8988T (cell line): ENCODE results near the gene DDX56.

Experiments
- DNase-seq: peaks from one replicate; pipeline ENCODE4 v3.0.0; 2011

DDX56 gene

DNA sequence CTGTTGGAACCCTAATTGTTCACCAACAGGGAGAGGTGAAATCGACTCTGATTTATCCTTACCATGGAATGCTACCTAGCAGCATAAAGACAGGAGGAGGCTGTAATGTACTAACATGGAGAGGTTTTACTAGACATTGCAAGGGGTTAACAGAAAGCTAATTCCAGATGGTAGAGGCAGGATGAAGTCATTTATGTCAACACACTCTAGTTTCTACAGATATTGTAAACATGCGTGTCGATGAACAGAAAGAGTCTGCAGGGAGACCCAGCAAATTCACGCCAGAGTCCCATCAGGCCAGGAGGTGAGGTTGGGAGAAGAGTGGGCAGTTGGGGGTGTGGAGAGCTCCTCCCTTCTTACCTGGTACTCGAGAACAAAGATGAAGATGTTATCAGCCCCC is 39.6 kb downstream of the DDX56 start:
- no peak for DNase-seq

DNA sequence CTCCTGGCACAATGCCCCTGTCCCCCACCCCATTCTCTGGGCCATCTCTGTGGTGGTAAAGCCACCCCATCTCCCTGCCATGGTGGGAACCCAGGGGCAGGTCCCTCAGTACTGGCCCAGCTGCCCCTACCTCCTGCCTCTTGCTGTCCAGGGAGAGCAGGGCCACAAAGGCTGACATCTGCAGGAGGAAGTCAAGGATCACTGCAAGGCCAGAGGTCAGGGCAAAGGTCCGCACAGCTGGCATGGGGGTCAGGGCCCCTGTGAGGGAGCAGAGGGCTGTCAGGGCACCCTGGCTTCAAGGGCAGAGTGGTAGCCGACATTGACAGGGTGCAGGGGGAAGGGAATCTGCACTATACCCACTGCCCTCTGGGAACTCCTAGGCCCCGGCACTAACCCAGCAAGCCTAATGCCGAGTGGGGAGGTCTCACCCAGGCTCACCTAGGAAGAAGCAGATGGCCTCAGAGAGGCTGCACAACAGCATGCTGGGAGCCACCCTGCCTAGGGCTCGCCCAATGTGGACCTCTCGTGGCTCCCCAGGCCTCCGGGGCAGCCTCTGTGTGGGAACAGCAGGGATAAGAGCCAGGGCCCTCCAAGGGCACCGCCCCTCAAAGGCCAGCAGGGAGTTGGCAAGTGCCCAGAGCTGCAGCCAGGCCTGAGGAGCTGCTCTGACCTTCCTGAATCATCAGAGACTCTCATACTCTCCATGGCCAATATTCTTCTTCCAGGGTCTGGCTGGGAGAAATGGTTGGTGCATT is 40.2 kb downstream of the DDX56 start:
- DNase-seq, result no peak

- no peak for DNase-seq
Observed at GRCh38 chr7:44531421-44532380, 42.0 kb downstream of the DDX56 start.

- DNase-seq, result no peak
Observed at GRCh38 chr7:44530990-44531389, 42.7 kb downstream of the DDX56 start.

- DNase-seq, result no peak
Observed at GRCh38 chr7:44524811-44525388, 48.8 kb downstream of the DDX56 start.

DNA sequence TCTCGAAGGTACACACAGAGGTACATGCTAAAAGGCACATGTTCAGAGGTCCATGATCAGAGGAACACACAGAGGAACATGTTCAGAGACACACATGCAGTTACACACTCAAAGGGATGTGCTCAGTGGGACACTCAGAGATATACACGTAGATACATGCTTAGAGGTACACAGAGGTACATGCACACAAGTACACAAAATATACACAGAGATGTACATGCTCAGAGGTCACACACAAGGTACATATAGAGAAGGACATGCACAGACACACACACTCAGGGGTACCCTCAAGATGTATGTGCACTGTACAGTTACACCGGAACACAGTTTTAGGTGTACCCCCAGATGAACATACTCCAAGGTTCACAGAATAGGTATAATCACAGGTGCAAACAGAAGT is 51.4 kb downstream of the DDX56 start:
- DNase-seq, result no peak

GRCh38 chr7:44521347-44522095 is 52.2 kb downstream of the DDX56 start:
- no peak for DNase-seq

- DNase-seq, result no peak
Observed at GRCh38 chr7:44520574-44520973, 53.1 kb downstream of the DDX56 start.

DNA sequence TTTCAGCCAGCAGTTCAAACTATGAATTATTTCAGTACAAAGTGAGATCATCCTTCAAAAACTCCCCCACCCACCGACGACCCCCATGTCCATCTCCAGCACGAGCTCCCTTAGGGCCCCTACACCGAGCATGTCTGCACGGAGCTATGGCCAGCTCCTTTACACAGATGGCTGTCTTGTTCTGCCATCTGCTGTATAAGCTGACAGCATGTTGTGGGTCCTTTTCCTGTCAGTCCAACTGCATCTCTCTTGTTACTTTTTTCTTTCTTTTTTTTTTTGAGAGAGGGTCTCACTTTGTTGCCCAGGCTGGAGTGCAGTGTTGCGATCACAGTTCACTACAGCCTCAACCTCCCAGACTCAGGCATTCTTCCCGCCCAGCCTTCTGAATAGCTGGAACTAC is 54.2 kb downstream of the DDX56 start:
- no peak for DNase-seq

- DNase-seq, result no peak
Observed at GRCh38 chr7:44518761-44519160, 54.9 kb downstream of the DDX56 start.

DNA sequence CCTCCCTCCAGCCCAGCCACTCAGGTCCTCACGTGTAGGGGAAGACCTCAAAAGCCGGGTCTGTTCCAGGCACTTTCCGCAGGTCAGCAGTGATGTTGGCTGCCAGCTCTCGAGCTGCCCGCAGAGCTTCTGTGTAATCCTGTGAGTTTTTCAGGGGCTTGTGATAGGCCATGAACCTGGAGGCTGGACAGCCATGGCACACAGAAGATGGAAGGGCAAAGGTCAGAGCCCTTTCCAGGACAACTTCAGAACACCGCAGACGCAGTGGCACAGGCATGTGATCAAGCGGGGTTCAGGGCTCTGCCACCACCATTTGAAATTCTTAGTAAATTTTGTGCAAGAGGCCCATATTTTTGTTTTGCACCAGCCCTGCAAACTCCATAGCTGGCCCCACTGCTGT is 56.5 kb downstream of the DDX56 start:
- DNase-seq, result no peak
